IMR-90 (cell line): Measurements from ENCODE around the gene DDC. TPM values are rescaled to one million over a fixed set of nuclear protein-coding genes. Genes with fewer than 3 reads are reported as not detected.

Experiments used
- ATAC-seq: fragments of 200-7000 bp; cut with Tn5 transposase; 2 replicates; pipeline ENCODE4 v1.9.1; 2020; ENCODE audit warnings: low read depth, mild to moderate bottlenecking, moderate library complexity
- BruUV-seq: library from RNA; stranded (reverse); fragments of 400-500 nt; replicated peaks from 2 replicates; lab custom pipeline; 2021; lab: Mats Ljungman, UMichigan
- CTCF ChIA-PET: fragments of 300-600 bp; formaldehyde crosslinking; extraction: SDS; loops from one replicate; lab custom pipeline; 2021; ENCODE audit warnings: antibody characterized with exemption; lab: Yijun Ruan, JAX
- POLR2A ChIA-PET: fragments of 300-600 bp; sonication (Branson Sonifier 250); formaldehyde crosslinking; loops from one replicate; lab custom pipeline; 2022; ENCODE audit warnings: antibody characterized with exemption; ENCODE audit not compliant: unreplicated experiment; lab: Charles Lee
- DNase-seq: peaks from one replicate; pipeline ENCODE4 v3.0.0; 2013
- H2AFZ ChIP-seq: replicated peaks from 2 replicates; pipeline ENCODE3; 2013; ENCODE audit warnings: low read length, mild to moderate bottlenecking; ENCODE audit not compliant: poor library complexity
- H2AK5ac ChIP-seq: 2 replicates; pipeline ENCODE4 v1.6.1; 2013; ENCODE audit warnings: low read depth, low read length, inconsistent platforms
- H2AK9ac ChIP-seq: replicated peaks from 2 replicates; pipeline ENCODE3; 2013; ENCODE audit warnings: mild to moderate bottlenecking, low read depth, low read length, moderate library complexity; ENCODE audit not compliant: poor library complexity
- H2BK120ac ChIP-seq: 2 replicates; pipeline ENCODE4 v1.6.1; 2013; ENCODE audit warnings: low read depth, low read length, inconsistent platforms
- H2BK15ac ChIP-seq: 3 replicates; pipeline ENCODE4 v1.6.1; 2013; ENCODE audit warnings: low read depth, low read length, inconsistent platforms
- H2BK20ac ChIP-seq: 2 replicates; pipeline ENCODE4 v1.6.1; 2013; ENCODE audit warnings: low read depth, mild to moderate bottlenecking, inconsistent platforms, low read length, moderate library complexity
- H2BK5ac ChIP-seq: 2 replicates; pipeline ENCODE4 v1.6.1; 2013; ENCODE audit warnings: mild to moderate bottlenecking, low read depth, low read length, inconsistent platforms; ENCODE audit not compliant: poor library complexity, severe bottlenecking
- H3K14ac ChIP-seq: replicated peaks from 2 replicates; pipeline ENCODE4 v1.6.1; 2013; ENCODE audit warnings: low read depth, low read length, inconsistent platforms
- H3K18ac ChIP-seq: 2 replicates; pipeline ENCODE4 v1.6.1; 2013; ENCODE audit warnings: low read depth, low read length, control low read depth
- H3K23ac ChIP-seq: 2 replicates; pipeline ENCODE4 v1.6.1; 2013; ENCODE audit warnings: low read depth, low read length, inconsistent platforms
- H3K27ac ChIP-seq: 2 replicates; pipeline ENCODE4 v1.5.1; 2013; ENCODE audit warnings: mild to moderate bottlenecking, control low read depth, low read length; ENCODE audit not compliant: insufficient read depth
- H3K27me3 ChIP-seq: 2 replicates; pipeline ENCODE4 v1.6.1; 2013; ENCODE audit warnings: low read length; ENCODE audit not compliant: control insufficient read depth, insufficient read depth
- H3K36me3 ChIP-seq: 2 replicates; pipeline ENCODE4 v1.6.1; 2013; ENCODE audit warnings: low read length, mixed read lengths; ENCODE audit not compliant: control insufficient read depth, insufficient read depth
- H3K4ac ChIP-seq: 2 replicates; pipeline ENCODE4 v1.6.1; 2013; ENCODE audit warnings: low read depth, low read length, inconsistent platforms
- H3K4me1 ChIP-seq: 2 replicates; pipeline ENCODE4 v1.6.1; 2013; ENCODE audit warnings: low read length, mixed read lengths; ENCODE audit not compliant: control insufficient read depth, insufficient read depth
- H3K4me2 ChIP-seq: 2 replicates; pipeline ENCODE4 v1.6.1; 2013; ENCODE audit warnings: low read depth, mild to moderate bottlenecking, control low read depth, low read length, moderate library complexity
- H3K4me3 ChIP-seq: 2 replicates; pipeline ENCODE4 v1.5.1; 2013; ENCODE audit warnings: low read depth, mild to moderate bottlenecking, control low read depth, low read length, moderate library complexity; ENCODE audit not compliant: insufficient read depth
- H3K56ac ChIP-seq: 2 replicates; pipeline ENCODE4 v1.6.1; 2013; ENCODE audit warnings: low read length, inconsistent platforms; ENCODE audit not compliant: insufficient read depth; ENCODE audit errors: extremely low read depth
- H3K79me1 ChIP-seq, 2 experiments: 2 replicates each; pipeline ENCODE4 v1.6.1; 2013; ENCODE audit warnings: low read length in 2 of 2, inconsistent platforms in 1 of 2, low read depth in 1 of 2
- H3K9ac ChIP-seq: 2 replicates; pipeline ENCODE4 v1.6.1; 2013; ENCODE audit warnings: low read depth, low read length, control low read depth
- H3K9me1 ChIP-seq: 2 replicates; pipeline ENCODE4 v1.6.1; 2013; ENCODE audit warnings: low read length, inconsistent platforms; ENCODE audit not compliant: insufficient read depth
- H3K9me3 ChIP-seq: 2 replicates; pipeline ENCODE4 v1.6.1; 2013; ENCODE audit warnings: low read length; ENCODE audit not compliant: control insufficient read depth, insufficient read depth
- H4K20me1 ChIP-seq: 2 replicates; pipeline ENCODE4 v1.6.1; 2013; ENCODE audit warnings: low read length, inconsistent platforms; ENCODE audit not compliant: insufficient read depth
- H4K5ac ChIP-seq: 2 replicates; pipeline ENCODE4 v1.6.1; 2013; ENCODE audit warnings: mild to moderate bottlenecking, low read depth, low read length, control low read depth
- H4K8ac ChIP-seq, 2 experiments: 2 replicates each; pipeline ENCODE4 v1.6.1; 2013; ENCODE audit warnings: low read depth in 2 of 2, low read length in 2 of 2, control low read depth in 1 of 2, inconsistent platforms in 1 of 2
- H4K91ac ChIP-seq: 2 replicates; pipeline ENCODE4 v1.6.1; 2013; ENCODE audit warnings: low read depth, low read length, inconsistent platforms; ENCODE audit not compliant: insufficient read depth
- BHLHE40 ChIP-seq: fragments of 150-350 bp; IDR thresholded peaks from 2 replicates; pipeline ENCODE4 v1.6.1; 2016; ENCODE audit warnings: mild to moderate bottlenecking, low read depth, low read length
- CEBPB ChIP-seq: IDR thresholded peaks from 2 replicates; pipeline ENCODE4 v1.6.1; 2012; ENCODE audit warnings: low read depth, low read length, improper control_type of control experiment
- WGBS, 2 experiments: methylation state at CpG; one replicate each; pipeline versions ENCODE4 v1.1.5 to v1.1.7; 2013; ENCODE audit warnings: missing lambda C conversion rate in 2 of 2; ENCODE audit not compliant: insufficient read length in 1 of 2; ENCODE audit errors: extremely low coverage in 2 of 2; 5-methylcytosine and 5-hydroxymethylcytosine counted together
- dilution Hi-C: fragments of 300-500 bp; cut with HindIII; formaldehyde crosslinking; loops from one replicate; pipeline ENCODE4 v1.14.3; 2018; ENCODE audit warnings: low sequenced_read_pairs; ENCODE audit not compliant: unreplicated experiment
- in situ Hi-C: fragments of 300-500 bp; cut with MboI; formaldehyde crosslinking; loops from 3 replicates; pipeline ENCODE4 v1.14.3; 2019; ENCODE audit warnings: low sequenced_read_pairs, inconsistent platforms, mixed read lengths
- intact Hi-C: fragments of 100-400 bp; cut with micrococcal nuclease; formaldehyde crosslinking; loops from 2 replicates; pipeline ENCODE4 v1.10.0; 2022
- polyA plus RNA-seq, 3 experiments: library from polyadenylated mRNA; depleted of rRNA; stranded (reverse); fragments of >200 nt; gene quantifications; 2 replicates each; pipeline ENCODE4 v1.2.3, GENCODE V29; 2012; ENCODE audit warnings: low replicate concordance in 1 of 3
- total RNA-seq: library from RNA; depleted of rRNA; stranded (reverse); fragments of >200 nt; gene quantifications from 2 replicates; pipeline ENCODE4 v1.2.3, GENCODE V29; 2012

Gene DDC
- total and polyA plus RNA-seq, 2 of the 4 experiments (the other 2 are of a cell fraction), result not detected

- Histone ChIP-seq H4K8ac (no peak overlapping the region), H3K23ac (no peak overlapping the region), H2AFZ (no peak overlapping the region), H3K27ac (no peak overlapping the region), H3K56ac (no peak overlapping the region), H3K79me1 (no peaks in the 10 kb centered on the region), H2AK9ac (no peak overlapping the region), H2BK20ac (no peak overlapping the region), H3K9me1 (no peaks in the 10 kb centered on the region), H3K9me3 (no peaks in the 10 kb centered on the region), H3K36me3 (no peaks in the 10 kb centered on the region), H2BK120ac (no peak overlapping the region), H3K4ac (no peak overlapping the region), H3K4me2 (no peak overlapping the region), H3K4me3 (no peak overlapping the region), H3K27me3 (no peaks in the 10 kb centered on the region; the same call in none of the 2 replicates), H3K14ac (no peak overlapping the region), H2BK15ac (no peak overlapping the region), H2BK5ac (no peak overlapping the region), H3K9ac (no peak overlapping the region), H4K5ac (no peak overlapping the region), H4K20me1 (no peaks in the 10 kb centered on the region), H4K91ac (no peak overlapping the region), H3K18ac (no peak overlapping the region), H3K4me1 (no peaks in the 10 kb centered on the region), H2AK5ac (no peak overlapping the region)
- no TSS peak for BruUV-seq
- WGBS, 2 experiments, result 100% methylated on average over 1 of the region's 6 CpGs; no CpG with 5 or more reads in 1 of the 2 experiments
- CTCF ChIA-PET, result no interaction called here
- dilution Hi-C loops, result no loop called here
- POLR2A ChIA-PET, result interaction anchor here (0.6 kb wide), 1 partner anchor 1514 kb away, joined by 5 read pairs; no protein-coding TSS in a partner anchor
- intact Hi-C loops, result no loop called here
- in situ Hi-C loops, result no loop called here
- TF ChIP-seq BHLHE40 (no peak), CEBPB (peak; percentile 54)
- ATAC-seq, result no peak
- DNase-seq, result no peak
Measured at GRCh38 chr7:50422858-50423257, 142.3 kb downstream of the DDC start.
